GM21619 (cell line): ENCODE measurements around the gene THY1.
"Not testable (repeated sequence)": the region's sequence is repeated elsewhere in the genome, so short reads cannot be mapped to it uniquely, and the experiment has no call there.

Source experiments
- ATAC-seq: cut with Tn5 transposase; IDR thresholded peaks from one replicate; pipeline ENCODE4 v1.9.1; 2021; ENCODE audit not compliant: unreplicated experiment

The THY1 gene

DNA sequence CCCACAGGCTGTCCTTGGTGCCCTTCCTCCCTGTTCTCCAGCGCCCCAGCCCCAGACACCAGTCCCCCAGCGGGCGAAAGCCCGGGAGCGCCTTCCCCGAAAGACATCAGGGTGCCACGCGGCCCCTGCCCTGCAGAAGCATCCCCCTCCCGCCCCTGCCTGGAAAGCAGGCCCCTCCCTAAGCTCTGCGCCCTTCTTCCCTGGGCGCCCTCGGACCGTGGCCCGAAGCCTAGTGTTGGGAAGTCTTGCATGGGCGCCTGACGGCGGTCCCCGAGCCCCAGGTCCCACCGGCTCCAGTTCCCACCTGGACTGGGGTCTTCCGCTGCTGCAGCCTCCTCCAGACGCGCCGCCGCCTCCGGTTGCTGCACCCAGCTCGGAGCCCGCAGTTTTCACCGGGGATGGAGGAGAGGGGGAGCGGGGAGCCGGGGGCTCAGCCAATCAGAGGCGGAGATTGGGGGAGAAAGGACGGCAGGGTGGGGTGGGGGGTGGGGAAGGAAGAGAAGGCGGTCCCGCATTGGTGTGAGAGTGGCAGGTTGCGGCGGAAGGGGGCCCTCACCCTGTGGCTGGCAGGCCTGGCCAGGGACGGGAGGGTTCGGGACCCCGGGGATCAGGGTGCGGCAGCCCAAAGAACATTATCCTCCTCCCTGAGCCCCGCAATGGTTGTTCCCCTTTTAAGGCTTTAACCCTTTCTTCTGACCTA lies at the start of gene THY1:
TSS of gene THY1 (minus strand) at position 364 of the 700 bp plus-strand sequence. CDS start 2,267 bp downstream, outside the sequence.
- ATAC-seq: no peak

DNA sequence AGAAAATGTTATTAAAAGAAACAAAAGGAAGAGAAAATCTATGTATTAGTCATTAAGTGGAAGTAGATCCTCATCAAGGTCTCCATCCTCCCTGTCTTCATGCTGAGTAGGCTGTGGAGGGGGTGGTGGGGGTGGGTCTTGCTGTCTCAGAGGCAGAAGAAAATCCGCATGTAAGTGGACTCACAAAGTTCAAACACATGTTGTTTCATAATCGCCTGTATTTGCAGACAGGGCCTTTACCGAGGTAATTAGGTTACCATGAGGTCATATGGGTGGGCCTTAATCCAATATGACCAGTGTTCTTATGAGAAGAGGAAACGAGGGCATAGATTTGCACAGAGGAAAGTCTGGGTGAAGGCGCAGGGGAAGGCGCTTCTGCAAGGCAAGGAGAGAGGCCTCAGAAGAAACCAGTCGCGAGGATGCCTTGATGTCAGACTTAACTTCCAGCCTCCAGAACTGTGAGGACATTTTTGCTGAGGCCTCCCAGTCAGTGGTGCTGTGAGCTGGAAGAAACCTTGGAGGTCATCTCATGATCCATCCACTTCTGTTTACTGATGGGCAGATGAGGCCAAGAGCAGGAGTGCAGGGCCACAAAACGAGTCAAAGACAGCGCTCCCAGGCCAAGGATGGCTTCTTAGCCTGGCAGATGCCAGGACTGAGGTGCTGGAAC lies 49.3 kb upstream of the THY1 start:
- ATAC-seq: no peak

DNA sequence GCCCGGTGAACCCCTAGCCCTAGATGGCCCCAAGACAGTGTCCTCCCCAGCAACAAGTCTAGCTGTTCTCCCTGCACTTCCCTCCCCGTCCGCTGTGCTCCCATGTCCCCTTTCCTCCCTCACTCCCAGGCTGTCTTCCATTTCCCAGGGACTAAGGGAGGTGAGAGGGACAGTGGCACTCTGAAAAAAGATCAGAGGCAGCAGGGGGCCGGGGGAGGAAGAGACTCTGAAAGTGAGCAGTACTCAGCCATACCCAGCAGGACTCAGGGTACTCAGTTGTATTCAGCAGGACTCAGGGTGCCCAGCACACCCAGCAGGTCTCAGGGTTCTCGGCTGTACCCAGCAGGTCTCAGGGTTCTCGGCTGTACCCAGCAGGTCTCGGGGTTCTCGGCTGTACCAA lies 48.4 kb upstream of the THY1 start:
- no peak for ATAC-seq

DNA sequence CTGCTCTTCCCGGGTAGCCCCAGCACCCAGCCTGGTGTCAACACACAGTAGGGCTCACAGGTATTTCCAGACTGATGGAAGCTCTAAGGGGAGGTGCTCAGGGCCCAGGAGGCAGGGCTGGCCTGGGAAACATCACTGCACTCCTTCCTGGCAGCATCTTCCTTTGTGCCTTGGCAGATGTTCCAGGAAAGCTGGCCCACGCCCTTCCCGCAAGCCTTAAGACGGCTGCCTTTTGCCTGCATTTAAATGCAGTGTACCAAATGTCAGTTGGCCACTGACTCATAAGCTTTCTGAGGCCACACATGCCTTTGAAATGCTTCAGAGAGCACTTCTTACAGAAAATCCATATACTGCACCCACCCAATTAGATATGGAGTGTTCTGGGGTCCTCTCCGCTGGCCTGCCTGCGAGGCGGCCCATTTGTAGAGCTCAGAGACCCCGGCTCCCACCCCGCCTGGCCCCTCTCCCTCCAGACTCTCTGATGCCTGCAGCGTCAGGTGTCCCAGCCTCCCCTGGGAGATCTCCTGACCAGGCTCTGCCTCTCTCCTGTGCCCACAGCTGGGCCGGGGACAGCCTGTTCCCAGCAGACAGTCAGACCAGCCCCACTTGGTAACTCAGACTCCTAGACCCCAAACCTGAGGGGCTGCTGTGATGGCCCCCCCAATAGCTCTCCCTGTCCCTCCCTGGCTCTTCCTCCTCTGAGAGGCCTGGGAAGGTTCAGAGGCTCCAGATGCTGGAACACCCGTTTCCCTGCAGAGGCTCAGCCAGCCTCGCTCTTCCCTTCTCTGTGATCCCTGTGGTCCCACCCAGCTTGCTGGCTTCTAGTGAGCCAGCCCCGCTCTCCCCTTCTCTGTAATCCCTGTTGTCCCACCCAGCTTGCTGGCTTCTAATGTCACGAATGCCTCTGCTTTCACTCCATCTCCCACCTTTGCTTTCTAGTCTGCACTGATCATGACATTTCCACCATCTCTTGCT lies 47.6 kb upstream of the THY1 start:
- no peak for ATAC-seq

DNA sequence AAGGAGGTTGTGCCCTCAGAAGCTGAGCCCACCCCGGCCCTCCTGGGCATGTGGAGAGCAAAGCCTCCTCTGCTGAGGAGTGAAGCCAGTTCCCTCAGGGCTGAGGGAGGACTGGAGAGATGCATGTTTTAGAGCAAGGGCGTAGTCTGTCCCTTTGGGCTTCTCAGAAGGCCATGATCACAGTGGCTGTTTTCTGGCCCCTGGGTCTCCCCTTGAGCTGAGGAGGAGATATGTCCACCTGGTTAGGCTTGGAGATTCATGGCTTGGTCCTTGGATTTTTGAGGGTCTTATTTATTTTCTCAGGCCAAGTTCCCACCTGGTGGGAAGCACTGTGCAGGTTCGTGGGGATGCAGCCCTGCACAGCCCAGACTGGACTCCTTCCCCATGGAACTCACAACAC lies 46.5 kb upstream of the THY1 start:
- no peak for ATAC-seq

DNA sequence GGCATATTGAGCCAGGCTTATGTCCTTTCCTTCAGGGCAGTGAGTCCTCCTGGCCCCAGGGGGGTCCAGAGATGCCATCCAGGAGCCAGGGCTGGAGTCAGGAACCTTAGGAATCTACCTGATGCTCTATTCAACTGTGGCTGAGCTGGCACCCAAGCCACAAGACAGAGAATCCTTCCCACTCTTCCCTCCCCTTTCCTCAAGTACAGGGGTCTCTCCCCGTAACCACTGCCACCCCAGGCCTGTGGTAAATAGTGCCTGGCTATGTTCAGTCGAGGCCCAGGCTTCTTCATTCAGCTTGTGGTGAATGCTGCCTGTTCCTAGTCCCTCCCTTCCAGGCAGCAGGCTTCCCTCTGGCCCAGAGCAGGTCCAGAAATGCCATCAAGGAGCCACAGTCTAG lies 45.5 kb upstream of the THY1 start:
- ATAC-seq: no peak

DNA sequence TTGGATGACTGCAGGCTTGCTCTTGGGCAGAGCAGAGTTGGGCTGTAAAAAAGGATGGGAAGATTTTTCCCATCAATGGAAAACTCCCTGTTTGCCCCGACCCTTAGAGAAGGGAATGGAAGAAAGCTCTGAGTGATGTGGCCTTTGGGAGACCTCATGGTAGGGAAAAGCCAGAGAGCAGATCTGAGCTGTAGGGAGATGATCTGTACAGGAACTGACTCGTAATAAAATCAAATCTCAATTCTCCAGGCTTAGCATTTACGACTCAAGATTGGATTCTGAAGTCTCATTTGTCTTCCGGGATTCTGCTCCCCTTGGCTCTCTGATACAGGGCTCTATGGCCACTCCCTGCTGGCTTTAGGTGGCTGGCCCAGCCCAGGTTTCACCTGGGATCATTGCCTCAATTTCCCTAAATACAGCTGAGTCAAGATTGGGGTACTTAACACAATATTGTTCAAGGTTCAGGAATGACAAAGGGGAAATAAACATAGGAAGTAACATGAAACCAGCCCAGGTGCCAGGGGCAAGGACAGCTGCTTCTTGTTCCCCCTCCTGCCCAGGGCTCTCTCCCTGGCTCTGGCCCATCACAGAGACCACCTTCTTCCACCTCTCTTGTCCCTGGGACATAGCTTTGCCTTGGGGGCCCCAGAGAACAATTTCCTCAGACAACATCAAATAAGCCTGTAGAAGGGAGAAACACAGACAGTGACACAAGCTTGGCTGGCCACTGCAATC lies 38.4 kb upstream of the THY1 start:
- no peak for ATAC-seq

DNA sequence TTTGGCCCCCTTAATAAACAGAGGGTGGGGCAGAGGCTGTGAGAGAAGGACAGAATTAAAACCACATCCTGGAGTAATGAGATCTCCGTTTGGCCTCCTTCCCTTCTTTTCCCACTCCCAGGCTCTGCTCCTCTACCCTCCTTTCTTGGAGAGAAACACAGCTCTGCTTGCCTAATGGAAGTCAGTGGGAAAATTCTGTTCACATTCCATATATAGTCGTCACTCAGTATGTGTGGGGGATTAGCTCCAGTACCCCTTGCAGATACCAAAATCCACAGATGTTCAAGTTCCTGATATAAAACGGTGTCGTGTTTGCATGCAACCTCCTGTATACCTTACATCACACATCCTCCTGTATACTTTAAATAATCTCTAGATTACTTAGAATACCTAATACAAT lies 37.6 kb upstream of the THY1 start:
- no peak for ATAC-seq

DNA sequence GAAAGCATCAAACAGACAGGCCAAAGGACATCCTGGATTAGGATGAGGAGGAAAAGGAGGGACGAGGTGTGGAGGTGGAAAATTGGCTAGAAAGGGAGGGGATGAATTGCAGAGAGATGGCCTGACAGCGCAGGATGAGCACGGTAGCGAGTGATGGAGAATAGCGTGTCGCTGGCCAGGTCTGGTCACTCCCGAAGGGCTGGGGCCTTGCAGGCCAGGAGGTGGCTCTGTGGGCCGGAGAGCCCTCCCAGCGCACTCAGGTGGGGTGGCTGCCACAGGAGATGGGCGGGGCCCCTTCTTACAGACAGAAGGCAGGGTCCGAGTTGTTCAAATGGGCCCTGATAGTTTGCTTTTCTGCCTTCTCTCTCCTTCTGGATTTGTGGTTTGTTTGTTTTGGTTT lies 37.1 kb upstream of the THY1 start:
- ATAC-seq: no peak

DNA sequence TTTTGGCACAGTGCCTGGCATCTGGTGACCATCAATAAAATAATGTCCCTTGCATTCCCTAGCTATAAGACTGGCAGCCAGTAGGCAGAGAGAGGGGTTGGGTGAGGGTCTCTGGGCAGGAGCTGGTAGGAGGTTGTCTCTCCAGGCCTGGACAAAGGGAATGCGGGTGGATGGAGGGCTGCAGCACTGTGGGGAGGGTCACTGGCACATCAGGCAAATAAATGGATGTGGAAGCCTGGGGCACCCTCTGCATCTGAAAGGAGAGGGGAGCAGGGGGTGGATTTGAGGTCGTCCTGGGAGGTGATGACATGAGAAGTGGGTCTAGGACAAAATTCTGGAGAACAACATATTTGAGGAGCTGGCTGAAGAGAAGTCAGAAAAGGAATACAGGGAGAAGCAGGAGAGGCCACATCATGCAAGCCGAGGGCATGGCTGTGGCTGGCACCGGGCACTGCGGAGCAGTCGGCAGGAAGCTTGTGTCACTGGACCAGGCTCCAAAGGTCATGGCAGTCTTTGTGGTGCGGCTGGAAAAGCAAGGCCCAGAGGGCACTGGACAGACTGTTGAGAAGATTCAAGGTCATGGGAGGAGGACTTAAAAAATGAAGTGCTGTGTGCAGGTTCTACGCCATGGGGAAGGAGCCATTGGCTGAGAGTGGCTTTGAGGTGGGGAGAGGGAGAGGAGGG lies 36.5 kb upstream of the THY1 start:
- no peak for ATAC-seq

DNA sequence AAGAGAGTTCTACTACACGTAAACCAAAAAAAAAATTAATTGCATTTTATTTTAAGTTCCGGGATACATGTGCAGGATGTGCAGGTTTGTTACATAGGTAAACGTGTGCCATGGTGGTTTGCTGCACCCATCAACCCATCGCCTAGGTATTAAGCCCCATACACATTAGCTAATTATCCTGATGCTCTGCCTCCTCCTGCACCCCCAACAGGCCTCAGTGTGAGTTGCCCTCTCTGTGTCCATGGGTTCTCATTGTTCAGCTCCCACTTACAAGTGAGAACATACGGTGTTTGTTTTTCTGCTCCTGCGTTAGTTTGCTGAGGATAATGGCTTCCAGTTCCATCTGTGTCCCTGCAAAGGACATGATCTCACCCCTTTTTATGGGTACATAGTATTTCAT lies 32.7 kb upstream of the THY1 start:
- ATAC-seq: not testable (repeated sequence)

DNA sequence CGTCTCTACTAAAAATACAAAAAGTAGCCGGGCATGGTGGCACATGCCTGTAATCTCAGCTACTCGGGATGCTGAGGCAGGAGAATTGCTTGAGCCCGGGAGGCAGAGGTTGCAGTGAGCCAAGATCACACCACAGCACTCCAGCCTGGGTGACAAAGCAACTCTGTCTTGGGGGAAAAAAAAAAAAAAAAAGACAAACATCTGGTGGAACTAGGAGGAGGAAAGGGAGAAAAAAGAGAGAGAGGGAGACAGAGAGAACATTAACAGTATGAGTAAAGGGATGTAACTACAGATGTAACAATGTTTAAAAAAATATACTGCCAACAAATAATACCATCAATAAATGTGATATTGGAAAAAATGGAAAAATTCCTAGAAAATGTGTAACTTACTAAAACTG lies 32.3 kb upstream of the THY1 start:
- ATAC-seq: not testable (repeated sequence)

DNA sequence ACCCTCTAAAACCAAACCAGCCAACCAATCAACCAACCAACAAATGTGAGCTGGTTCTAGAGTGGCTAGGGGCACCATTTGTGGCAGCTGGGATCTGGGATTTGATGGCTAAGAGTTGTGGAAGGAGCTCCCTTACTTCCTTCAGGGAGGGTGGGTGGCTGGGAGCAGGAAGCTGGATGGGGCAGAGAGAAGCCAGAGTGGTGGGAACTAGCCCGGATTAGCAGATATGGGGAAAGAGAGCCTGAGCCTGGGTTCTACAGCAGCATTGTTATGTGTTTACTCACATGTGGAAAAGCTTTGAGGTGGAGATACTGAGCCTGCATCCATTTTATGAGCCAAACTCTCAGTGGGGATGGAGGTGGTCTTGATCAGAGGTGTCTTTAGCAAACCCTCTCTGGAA lies 30.9 kb upstream of the THY1 start:
- no peak for ATAC-seq

DNA sequence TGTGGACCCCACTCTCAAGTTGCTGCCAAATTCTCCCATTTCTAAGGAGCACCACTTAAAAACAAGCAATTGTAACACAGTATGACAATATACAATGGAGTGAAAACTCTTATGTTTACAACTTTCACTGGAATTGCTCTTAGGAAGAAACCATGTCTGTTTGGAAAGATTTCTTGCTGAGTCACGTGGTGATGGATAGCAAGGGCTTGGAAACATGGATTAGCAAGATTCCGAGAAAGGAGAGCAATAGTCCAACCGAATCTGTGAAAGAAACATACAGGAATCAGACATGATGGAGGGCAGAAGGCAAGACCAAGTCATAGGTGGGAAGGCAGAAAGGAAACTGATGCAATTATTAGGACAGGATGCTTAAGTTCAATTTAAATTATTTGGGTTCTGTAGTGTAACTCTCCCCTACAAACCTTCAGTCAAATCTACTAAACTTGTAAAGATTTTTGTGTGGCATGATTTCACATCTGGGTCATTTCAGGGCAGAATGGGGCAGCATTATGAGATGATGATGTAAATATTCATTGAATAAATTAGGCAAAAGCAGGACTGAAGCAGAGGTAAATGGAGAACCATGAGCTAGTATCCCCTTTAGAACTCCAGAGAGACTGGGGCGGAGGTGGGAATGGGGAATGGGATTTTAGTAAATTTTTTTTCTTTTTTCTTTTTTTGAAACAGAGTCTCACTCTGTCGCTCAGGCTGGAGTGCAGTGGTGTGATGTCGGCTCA lies 27.8 kb upstream of the THY1 start:
- ATAC-seq: no peak

DNA sequence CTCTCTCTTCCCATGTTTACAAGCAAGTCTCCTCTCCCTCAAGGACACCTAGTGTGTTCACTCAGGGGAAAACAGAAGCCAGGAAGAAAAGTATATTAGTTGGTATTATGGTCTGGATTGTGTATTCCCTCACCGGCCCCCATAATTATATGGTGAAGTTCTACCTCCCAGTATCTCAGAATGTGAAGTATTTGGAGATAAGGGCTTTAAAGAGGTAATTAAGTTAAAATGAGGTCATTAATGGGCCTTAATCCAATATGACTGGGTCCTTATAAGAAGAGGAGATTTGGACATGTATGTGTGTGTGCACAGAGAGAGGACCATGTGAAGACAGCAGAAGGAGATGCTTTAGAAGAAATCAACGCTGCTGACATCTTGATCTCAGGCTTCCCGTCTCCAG lies 26.5 kb upstream of the THY1 start:
- ATAC-seq: no peak

DNA sequence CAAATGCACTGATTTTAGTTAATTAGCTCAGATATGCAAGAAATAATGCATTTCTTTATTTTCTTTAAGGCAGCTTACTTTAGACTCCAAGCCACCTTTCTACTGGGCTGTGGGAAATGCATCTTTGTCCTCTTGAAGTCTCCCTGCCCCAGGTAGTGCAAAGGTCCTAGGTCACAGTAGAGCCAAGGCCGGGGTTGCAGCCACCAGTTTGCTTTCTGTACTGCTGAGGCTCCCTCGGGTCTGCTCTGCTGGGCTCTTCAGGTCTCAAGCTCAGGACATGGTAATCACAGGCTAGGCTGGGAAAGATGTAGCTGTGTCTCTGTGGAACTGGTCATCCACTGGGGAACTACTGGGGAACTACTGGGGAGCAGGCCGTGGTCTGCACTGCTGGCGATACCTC lies 25.4 kb upstream of the THY1 start:
- ATAC-seq: no peak

DNA sequence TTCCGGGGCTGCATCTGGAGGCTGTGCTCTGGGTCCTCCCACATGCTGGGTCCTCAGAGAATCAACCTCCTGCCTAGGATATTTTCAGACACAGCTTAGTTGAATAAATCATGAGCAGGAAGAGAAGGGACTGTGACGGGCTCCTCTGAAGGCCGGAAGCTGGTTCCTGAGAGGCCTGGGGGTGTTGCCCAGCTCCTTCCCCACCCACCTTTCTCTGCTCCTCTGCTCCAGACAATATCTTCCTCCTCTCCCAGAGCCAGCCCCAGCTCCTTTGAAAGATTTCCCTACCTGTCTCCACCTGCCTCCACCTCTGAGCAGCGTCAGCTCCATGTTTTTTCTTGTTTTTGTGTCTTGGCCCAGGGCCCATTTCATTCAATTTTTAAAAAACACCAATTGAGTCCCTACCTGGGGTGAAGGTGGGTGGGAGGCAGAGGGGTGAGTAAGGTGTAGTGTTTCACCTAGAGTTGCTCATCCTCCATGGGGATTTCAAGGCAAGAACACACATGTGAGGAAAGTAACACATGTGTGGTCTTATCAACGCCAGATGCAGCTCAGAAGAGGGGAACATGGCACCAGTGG lies 24.8 kb upstream of the THY1 start:
- ATAC-seq: no peak

DNA sequence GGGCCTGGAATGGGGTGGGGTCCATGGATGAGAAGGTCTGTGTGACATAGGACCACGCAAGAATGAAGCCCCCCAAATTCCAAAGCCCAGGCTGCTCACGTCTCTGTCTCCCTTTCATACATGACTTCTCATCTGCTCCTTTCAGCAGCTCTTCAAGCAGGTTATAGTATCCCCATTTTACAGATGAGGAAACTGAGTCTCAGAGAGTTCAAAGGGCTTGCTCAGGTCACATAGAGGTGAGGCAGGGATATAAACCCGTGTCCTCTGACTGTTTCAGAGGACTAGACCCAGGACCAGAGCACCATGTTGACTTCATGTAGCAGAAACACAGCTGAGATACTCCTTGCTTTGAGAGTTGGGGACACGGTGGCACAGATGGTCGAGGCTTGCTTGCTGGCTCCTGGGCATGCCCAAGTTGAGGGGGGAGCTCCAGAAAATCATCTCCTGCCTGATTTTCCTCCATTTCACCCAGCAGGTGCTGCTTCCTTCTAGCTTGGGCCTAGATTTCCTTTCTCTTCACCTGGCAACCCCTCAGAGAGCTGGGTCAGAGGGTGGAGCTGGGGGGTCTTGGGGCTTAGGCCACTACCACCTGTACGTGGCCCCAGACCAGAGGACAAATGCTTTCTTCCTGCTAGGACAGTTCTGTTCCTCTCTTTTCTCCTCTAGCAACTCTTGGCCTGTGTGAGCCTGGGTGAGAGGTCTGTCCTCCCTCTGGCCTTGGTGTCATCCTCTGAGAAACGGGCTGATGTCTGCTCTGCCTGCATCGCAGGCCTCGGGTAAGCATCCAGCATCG lies 24.1 kb upstream of the THY1 start:
- no peak for ATAC-seq

DNA sequence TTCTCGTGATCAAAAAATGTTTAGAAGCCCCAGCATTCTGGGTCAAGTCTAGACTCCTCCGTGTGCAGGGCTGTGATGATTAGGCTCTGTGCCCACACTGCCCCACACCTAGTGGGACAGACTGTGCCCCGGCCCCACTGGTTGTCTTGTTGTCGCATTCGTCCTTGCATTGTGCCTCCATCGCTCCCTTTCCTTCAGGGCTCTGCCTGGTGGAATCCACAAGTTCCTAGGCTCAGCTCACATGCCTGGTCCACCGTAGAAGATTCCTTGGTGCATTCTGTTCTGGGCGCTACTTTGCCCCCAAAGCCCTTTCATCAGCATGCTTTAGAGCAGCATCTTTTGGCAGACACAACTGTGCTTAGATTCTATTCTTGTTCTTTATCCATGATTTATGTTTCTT lies 23.5 kb upstream of the THY1 start:
- no peak for ATAC-seq
